ENCODE measurements around the gene NECTIN1.

NECTIN1 gene

GRCh38 chr11:119729951-119730613 lies 1.1 kb upstream of the NECTIN1 start:
- no peak for DNase-seq

GRCh38 chr11:119729581-119729927 lies 554 bp upstream of the NECTIN1 start:
- no peak for DNase-seq

GRCh38 chr11:119728211-119728626 lies 781 bp downstream of the NECTIN1 start:
- peak; percentile 73 for DNase-seq

GRCh38 chr11:119727523-119728151 lies 1.4 kb downstream of the NECTIN1 start:
- DNase-seq = peak; percentile 84

- peak; percentile 52 for DNase-seq
Measured at GRCh38 chr11:119726585-119727522, 2.1 kb downstream of the NECTIN1 start.

- no peak for DNase-seq
Measured at GRCh38 chr11:119726150-119726553, 2.8 kb downstream of the NECTIN1 start.

- no peak for DNase-seq
Measured at GRCh38 chr11:119724956-119725355, 4.0 kb downstream of the NECTIN1 start.

- DNase-seq = no peak
Measured at GRCh38 chr11:119723952-119724325, 5.1 kb downstream of the NECTIN1 start.

- DNase-seq = no peak
Measured at GRCh38 chr11:119723243-119723951, 5.6 kb downstream of the NECTIN1 start.

GRCh38 chr11:119722281-119722794 lies 6.7 kb downstream of the NECTIN1 start:
- DNase-seq = no peak

- DNase-seq = peak; percentile 79
Measured at GRCh38 chr11:119721129-119722120, 7.6 kb downstream of the NECTIN1 start.

GRCh38 chr11:119720311-119720913 lies 8.6 kb downstream of the NECTIN1 start:
- no peak for DNase-seq

GRCh38 chr11:119717839-119718534 lies 11.0 kb downstream of the NECTIN1 start:
- peak; percentile 86 for DNase-seq

- peak; percentile 58 for DNase-seq
Measured at GRCh38 chr11:119716582-119717498, 12.2 kb downstream of the NECTIN1 start.

GRCh38 chr11:119714590-119714989 lies 14.4 kb downstream of the NECTIN1 start:
- DNase-seq = no peak

- no peak for DNase-seq
Measured at GRCh38 chr11:119714189-119714588, 14.8 kb downstream of the NECTIN1 start.

- DNase-seq = no peak
Measured at GRCh38 chr11:119713359-119714040, 15.5 kb downstream of the NECTIN1 start.
